ENCODE data around the gene CEP72. TPM values are rescaled to one million over a fixed set of nuclear protein-coding genes. Genes with fewer than 3 reads are reported as not detected.
"Not testable (repeated sequence)": the region's sequence is repeated elsewhere in the genome, so short reads cannot be mapped to it uniquely, and the experiment has no call there.

CEP72 gene
- total RNA-seq, 1 experiment from 2014 or later = 56.5 TPM

DNA sequence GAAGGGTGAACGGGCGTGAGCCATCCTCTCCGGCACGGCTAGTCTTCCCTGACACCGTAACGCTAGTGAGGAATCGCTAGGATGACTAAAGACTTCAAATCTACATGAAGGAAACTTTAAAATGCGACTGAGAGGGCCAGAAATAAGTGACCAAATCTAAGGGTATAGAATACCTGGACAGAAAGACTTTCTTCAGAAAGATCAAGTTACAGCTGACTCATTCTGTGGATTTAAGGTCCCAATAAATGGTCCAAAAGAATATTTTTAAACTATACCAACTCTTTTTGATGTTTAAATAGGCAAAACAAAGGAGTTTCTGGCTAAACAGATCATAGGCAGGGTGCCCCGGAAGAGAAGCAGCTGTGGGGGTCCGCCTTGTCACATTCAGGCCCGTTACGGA is 38.9 kb upstream of the CEP72 start:
- Mint-ChIP-seq H3K27me3 (ENCODE audit: unreplicated experiment) (peaks cover 69% of the 10 kb centered on the region), H3K27ac (ENCODE audit: unreplicated experiment) (no peak overlapping the region), H3K4me1 (ENCODE audit: low read depth, unreplicated experiment) (no peaks in the 10 kb centered on the region), H3K36me3 (ENCODE audit: insufficient read depth, unreplicated experiment) (no peaks in the 10 kb centered on the region), H3K9me3 (ENCODE audit: low read depth, unreplicated experiment) (peaks cover 12% of the 10 kb centered on the region), H3K4me3 (ENCODE audit: low read depth, unreplicated experiment) (no peak overlapping the region)
- TF ChIP-seq, protein P1, sequence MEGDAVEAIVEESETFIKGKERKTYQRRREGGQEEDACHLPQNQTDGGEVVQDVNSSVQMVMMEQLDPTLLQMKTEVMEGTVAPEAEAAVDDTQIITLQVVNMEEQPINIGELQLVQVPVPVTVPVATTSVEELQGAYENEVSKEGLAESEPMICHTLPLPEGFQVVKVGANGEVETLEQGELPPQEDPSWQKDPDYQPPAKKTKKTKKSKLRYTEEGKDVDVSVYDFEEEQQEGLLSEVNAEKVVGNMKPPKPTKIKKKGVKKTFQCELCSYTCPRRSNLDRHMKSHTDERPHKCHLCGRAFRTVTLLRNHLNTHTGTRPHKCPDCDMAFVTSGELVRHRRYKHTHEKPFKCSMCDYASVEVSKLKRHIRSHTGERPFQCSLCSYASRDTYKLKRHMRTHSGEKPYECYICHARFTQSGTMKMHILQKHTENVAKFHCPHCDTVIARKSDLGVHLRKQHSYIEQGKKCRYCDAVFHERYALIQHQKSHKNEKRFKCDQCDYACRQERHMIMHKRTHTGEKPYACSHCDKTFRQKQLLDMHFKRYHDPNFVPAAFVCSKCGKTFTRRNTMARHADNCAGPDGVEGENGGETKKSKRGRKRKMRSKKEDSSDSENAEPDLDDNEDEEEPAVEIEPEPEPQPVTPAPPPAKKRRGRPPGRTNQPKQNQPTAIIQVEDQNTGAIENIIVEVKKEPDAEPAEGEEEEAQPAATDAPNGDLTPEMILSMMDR (IDR thresholded peaks at IDR 0.05; ENCODE audit: unreplicated experiment) = no peak
- no peak for DNase-seq
- BruUV-seq (replicated peaks) = no TSS peak
- intact Hi-C loops (cut with micrococcal nuclease; ENCODE audit: unreplicated experiment) = no loop called here
- CTCF ChIA-PET = interaction anchor here (0.6 to 1.8 kb wide), 2 partner anchors 14 to 17 kb away, joined by 3 to 4 read pairs; no protein-coding TSS in a partner anchor

DNA sequence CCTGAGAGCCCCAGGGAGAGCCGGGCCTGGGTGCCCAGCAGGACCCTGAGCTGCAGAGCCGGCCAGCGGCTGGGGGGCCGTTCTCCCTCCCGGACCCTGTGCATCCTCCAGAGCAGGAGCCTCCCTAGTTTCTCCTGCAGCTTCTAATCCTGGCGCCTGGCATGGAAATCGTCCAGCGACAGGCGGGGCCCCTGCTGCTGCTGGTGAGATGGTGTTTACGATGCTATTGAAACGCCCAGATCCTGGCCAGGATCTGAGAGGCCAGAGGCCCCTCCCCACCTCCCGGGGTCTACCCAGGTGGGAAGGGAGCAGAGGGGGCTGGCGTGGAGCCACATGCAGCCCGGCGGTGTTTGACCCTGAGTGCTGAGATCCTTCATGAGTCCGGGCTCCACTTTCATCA is 38.2 kb upstream of the CEP72 start:
- Mint-ChIP-seq H3K9me3 (ENCODE audit: low read depth, unreplicated experiment) (peaks cover 12% of the 10 kb centered on the region), H3K4me3 (ENCODE audit: low read depth, unreplicated experiment) (no peak overlapping the region), H3K27me3 (ENCODE audit: unreplicated experiment) (peaks cover 69% of the 10 kb centered on the region), H3K36me3 (ENCODE audit: insufficient read depth, unreplicated experiment) (no peaks in the 10 kb centered on the region), H3K27ac (ENCODE audit: unreplicated experiment) (no peak overlapping the region), H3K4me1 (ENCODE audit: low read depth, unreplicated experiment) (no peaks in the 10 kb centered on the region)
- intact Hi-C loops (cut with micrococcal nuclease; ENCODE audit: unreplicated experiment) = no loop called here
- BruUV-seq (replicated peaks) = no TSS peak
- no peak for DNase-seq
- TF ChIP-seq, protein P1 (IDR thresholded peaks at IDR 0.05; ENCODE audit: unreplicated experiment) = no peak
- CTCF ChIA-PET = interaction anchor here (1.8 kb wide), 1 partner anchor 18 kb away, joined by 4 read pairs; no protein-coding TSS in a partner anchor

DNA sequence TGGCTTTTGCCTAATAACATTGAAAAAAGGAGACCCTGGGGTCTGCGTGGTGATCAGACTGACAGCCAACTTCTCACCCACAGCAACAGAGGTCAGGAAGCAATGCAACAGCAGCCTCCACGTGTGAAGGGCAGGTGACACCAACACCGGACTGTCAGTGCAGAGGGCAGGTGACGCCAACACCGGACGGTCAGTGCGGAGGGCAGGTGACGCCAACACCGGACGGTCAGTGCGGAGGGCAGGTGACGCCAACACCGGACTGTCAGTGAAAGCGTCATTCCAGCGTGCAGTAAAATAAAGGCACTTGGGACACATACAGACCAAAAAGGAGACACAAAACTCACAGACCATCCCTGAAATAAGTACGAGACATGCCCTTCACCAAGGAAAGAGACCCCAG is 37.2 kb upstream of the CEP72 start:
- TF ChIP-seq, protein P1 (IDR thresholded peaks at IDR 0.05; ENCODE audit: unreplicated experiment) = no peak
- no peak overlapping the region for H3K4me3 Mint-ChIP-seq (ENCODE audit: low read depth, unreplicated experiment)
- no peaks in the 10 kb centered on the region for H3K36me3 Mint-ChIP-seq (ENCODE audit: insufficient read depth, unreplicated experiment)
- peaks cover 12% of the 10 kb centered on the region for H3K9me3 Mint-ChIP-seq (ENCODE audit: low read depth, unreplicated experiment)
- CTCF ChIA-PET = no interaction called here
- H3K4me1 Mint-ChIP-seq (ENCODE audit: low read depth, unreplicated experiment) = no peaks in the 10 kb centered on the region
- peaks cover 69% of the 10 kb centered on the region for H3K27me3 Mint-ChIP-seq (ENCODE audit: unreplicated experiment)
- intact Hi-C loops (cut with micrococcal nuclease; ENCODE audit: unreplicated experiment) = no loop called here
- H3K27ac Mint-ChIP-seq (ENCODE audit: unreplicated experiment) = no peak overlapping the region
- BruUV-seq (replicated peaks) = no TSS peak
- DNase-seq = no peak

DNA sequence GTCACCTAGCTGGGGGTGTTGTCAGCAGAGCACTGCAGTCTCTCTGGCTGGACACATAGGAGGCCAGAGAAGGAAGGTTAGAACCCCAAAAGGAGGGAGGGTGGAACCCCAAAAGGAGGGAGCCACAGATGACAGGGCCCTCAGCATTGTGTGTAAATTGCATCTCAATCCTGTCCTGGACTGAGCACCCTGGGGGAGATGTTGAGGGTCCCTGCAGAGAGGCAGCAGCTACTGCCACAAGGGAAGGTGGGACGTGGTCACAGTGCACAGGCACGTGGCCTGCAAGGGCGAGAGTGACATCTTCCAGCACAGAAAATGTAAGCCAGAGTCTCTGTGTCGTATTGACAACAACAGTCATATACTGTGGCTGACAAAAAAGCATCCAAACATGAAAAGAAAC is 36.5 kb upstream of the CEP72 start:
- CTCF ChIA-PET = no interaction called here
- H3K4me3 Mint-ChIP-seq (ENCODE audit: low read depth, unreplicated experiment) = no peak overlapping the region
- BruUV-seq (replicated peaks) = no TSS peak
- intact Hi-C loops (cut with micrococcal nuclease; ENCODE audit: unreplicated experiment) = no loop called here
- H3K36me3 Mint-ChIP-seq (ENCODE audit: insufficient read depth, unreplicated experiment) = no peaks in the 10 kb centered on the region
- TF ChIP-seq, protein P1 (IDR thresholded peaks at IDR 0.05; ENCODE audit: unreplicated experiment) = no peak
- H3K27ac Mint-ChIP-seq (ENCODE audit: unreplicated experiment) = no peak overlapping the region
- no peak for DNase-seq
- H3K4me1 Mint-ChIP-seq (ENCODE audit: low read depth, unreplicated experiment) = no peaks in the 10 kb centered on the region
- peaks cover 12% of the 10 kb centered on the region for H3K9me3 Mint-ChIP-seq (ENCODE audit: low read depth, unreplicated experiment)
- H3K27me3 Mint-ChIP-seq (ENCODE audit: unreplicated experiment) = peaks cover 75% of the 10 kb centered on the region

DNA sequence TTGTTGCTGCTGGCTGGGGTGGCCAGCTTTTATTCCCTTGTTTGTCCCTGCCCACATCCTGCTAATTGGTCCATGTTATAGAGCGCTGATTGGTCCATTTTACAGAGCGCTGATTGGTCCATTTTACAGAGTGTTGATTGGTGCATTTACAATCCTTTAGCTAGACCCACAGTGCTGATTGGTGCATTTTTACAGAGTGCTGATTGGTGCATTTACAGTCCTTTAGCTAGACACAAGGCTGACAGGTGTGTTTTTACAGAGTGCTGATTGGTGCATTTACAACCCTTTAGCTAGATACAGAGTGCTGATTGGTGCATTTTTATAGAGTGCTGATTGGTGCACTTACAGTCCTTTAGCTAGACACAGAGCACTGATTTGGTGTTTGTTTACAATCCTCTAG is 34.9 kb upstream of the CEP72 start:
- peaks cover 91% of the 10 kb centered on the region for H3K27me3 Mint-ChIP-seq (ENCODE audit: unreplicated experiment)

More for the DNA sequence above, 34.9 kb upstream of the CEP72 start:
- H3K4me1 Mint-ChIP-seq (ENCODE audit: low read depth, unreplicated experiment); H3K36me3 Mint-ChIP-seq (ENCODE audit: insufficient read depth, unreplicated experiment); BruUV-seq (replicated peaks); CTCF ChIA-PET; H3K27ac Mint-ChIP-seq (ENCODE audit: unreplicated experiment); H3K4me3 Mint-ChIP-seq (ENCODE audit: low read depth, unreplicated experiment); DNase-seq; intact Hi-C loops (cut with micrococcal nuclease; ENCODE audit: unreplicated experiment): not testable (repeated sequence)
- H3K9me3 Mint-ChIP-seq (ENCODE audit: low read depth, unreplicated experiment) = peaks cover 12% of the 10 kb centered on the region

Data from Calu3 (cell line).